GM18505 (cell line): Measurements from ENCODE around the gene ERGIC3.

Source experiments
- ATAC-seq: cut with Tn5 transposase; IDR thresholded peaks from one replicate; pipeline ENCODE4 v1.9.1; 2021; ENCODE audit not compliant: unreplicated experiment
- POLR2A ChIP-seq: IDR thresholded peaks from 4 replicates; pipeline ENCODE4 v1.6.1; 2011; ENCODE audit warnings: borderline replicate concordance; ENCODE audit not compliant: insufficient read depth, insufficient read length; ENCODE audit errors: extremely low read depth

The ERGIC3 gene

DNA sequence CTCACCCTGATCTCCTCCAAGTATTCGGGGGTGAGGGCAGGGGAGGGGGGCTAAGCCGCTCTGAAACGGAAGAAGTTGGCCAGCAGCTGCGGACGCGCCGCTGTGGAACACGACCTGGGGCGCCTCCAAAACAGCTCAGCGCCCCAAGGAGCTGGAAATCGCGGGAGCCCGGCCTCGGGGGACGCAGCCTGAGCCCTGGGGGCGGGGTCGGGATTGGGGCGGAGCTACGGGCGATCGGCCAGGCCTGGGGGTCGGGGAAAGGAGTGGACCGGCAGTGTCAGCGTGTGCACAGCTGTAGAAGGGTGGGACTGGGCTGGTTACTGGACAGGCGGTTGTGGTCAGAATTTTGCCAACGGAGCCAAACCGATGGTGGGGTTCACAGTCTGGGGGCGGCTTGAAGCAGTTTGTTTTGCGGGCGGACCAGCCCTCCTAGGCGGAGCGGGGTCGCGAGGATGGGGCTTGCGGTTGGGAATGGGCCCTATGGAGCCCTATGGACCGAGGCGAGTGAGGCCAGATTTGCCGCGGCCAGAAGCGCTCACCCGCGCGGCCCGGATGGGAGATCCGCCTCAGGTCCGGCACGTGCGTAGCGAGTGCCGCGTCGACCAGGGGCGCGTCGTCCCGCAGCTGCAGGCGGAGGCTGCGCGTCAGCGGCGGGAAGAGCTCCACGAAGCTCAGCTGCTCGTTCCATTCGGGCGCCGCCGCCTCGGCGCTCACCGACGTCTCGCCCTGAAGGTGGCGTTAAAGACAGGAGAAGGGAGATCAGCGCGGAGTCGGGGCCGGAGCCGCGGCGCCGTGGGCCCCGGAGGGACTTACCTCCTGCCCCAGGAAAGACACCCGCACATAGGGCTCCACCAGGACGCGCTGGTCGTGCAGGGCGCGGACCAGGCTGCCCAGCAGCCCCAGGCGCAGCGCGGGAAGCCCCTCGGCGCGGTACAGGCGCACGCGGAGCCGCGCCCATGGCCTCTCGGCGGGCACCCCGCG lies 59.4 kb downstream of the ERGIC3 start:
- ATAC-seq: no peak
- TF ChIP-seq POLR2A: no peak

DNA sequence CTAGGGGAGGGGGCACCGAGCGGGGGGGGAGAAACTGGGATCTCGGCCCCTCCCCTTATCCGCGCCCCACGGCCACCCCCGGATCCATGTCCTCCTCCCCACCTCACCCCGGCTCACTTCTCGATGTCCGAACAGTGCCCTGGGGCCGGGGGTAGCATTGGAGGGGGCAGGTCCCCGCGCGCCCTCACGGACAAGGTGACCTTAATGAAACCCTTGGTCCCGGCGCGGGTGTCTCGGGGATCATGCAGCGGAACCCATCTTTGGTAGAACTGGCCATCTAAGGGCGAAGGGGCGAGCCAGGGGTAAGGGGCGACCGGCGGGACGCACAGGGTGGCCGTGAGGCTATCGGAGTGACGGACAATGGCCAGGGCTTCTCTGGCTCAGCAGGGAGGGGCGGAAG lies 60.1 kb downstream of the ERGIC3 start:
- TF ChIP-seq POLR2A: no peak
- no peak for ATAC-seq

DNA sequence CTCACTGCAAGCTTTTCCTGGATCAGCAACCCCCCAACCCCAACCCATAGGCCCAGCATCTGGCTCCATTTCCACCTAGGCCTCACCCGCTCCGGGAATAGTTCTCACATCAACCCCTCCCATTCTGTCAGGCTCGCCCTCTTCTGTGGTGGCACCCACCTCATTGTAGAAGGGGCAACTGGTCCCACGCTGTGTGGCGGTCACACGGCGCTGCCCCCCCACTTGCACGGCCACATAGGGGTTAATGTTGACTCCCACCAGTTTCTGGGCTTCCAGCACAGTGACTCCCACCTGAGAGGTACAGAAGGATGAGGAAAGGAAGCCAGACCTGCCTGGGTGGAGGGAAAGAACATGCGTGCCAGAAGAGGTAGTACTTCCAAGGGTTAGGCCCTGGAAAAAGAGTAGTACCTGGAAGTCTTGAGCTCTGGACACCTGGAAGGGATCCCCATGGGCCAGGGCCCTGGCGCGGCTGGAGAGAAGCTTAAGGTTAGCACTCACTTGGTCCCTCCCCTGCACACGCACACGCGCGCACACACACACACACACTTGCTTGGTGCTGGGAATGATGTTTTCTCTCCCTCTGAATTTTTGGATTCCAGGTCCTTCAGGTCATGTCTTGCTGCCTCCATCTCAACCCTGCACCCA lies 61.1 kb downstream of the ERGIC3 start:
- TF ChIP-seq POLR2A: no peak
- ATAC-seq: no peak

DNA sequence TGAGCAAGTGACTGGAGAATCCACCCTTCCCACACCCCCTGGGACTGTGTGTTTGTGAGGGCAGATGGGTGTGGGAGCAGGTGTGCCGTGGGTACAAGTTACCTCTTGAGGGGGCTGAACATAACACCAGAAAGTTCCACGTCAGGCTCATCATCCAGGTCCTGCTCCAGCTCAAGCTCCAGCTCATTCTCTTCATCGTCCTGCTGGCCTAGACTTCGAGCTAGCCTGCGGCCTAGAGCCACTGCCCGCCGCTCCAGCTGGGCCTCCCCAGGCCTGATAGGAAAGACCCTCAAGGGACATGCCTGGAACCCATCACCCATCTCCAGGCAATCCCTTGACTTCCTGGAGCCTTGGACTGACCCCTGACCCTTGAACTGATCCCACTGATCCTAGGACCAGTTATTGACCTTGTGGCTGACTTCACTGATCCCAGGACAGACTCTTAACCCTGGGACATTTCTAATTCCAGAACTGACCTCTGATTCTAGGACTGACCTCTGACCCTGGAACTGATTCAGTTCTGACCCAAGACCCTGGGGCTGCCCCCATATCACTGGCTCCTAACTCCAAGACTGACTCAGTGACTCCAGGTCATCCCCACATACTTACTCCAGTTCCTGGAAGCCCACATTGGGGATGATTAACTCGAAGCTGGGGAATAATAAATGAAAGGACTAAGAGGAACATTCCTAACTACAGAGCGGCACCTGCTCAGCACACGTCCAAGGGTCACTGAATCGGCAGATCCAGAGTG lies 62.0 kb downstream of the ERGIC3 start:
- TF ChIP-seq POLR2A: no peak

DNA sequence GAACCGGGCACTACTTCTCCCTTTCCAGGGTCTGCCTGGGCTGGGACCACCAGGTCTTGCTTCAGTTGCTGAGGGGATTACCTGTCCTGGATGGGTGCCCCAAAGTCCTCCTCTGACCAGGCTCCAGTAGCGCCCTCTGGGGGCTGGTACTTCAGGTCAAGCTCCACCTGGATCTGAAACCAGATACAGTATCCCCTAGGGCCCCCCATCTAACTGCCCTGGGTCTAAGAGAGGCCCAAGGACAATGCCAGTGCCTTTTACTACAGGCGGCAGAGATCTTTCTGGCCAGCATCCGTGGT lies 62.5 kb downstream of the ERGIC3 start:
- no peak for TF ChIP-seq POLR2A
- no peak for ATAC-seq

More for the DNA sequence above, 62.0 kb downstream of the ERGIC3 start:
- ATAC-seq: no peak

DNA sequence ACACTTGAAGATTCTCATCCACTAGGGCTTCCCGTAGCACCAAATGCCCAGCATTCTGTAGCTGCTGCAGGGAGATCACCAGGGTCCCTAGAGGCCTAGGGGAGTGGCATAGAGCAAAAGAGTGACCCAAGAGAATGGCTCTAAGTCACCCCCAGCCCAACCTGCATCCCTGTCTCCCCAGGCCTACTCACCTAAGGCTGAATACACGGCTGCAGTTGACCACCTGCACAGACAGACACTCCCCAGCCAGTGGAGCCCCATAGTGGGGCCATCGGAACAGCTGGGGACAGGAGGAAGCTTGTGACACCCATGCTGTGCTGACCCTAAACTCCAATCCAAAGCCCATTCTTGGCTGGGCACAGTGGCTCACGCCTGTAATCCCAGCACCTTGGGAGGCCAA lies 64.2 kb downstream of the ERGIC3 start:
- no peak for ATAC-seq
- TF ChIP-seq POLR2A: no peak
